Stimulated activated CD4-positive, alpha-beta T cell treated with anti-CD3 and anti-CD28 coated beads, Interleukin-12 subunit alpha, Interleukin-12 subunit beta, amount 100 ng/mL, for 24 hours (primary cell): ENCODE results near the gene PHTF2.

Source experiments
- DNase-seq, 2 experiments: peaks; one replicate each; pipeline ENCODE4 v3.0.0-alpha.2; 2020; ENCODE audit warnings: low read depth in 2 of 2

PHTF2 gene

DNA sequence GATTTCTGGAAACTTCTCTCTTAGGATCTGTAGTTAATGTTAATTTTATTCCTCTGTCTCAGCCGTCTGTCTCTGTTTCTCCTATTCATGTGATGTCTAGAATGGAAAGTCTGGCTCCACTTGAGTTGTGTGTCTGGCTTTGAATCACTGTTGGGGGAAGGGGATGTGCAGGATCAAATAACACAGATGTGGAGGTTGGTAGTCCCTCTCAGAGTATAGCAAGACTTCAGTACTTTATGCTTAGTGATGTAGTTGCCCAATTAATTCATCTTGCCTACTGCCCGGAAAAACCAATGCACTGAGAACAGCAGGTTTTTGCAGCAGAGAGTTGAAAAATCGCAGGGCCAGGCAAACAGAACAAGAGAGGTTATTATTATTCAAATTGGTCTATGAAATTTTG, 79.2 kb downstream of the PHTF2 start:
- DNase-seq = no peak

DNA sequence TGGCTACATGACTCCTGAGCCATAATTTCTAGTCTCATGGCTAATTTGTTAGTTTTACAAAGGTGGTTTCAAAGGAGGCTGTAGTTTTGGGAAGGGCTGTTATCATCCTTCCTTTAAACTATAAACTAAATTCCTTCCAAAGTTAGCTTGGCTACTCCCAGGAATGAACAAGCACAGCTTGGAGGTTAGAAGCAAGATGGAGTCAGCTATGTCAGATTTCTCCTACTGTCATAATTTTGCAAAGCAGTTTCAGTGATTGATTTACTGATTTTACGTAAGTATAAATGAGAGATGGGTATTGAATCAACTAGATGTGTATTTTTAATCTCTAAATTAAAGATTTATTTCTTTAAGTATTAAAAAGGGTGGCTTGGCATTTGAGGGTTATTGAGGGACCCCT, 79.9 kb downstream of the PHTF2 start:
- no peak for DNase-seq

DNA sequence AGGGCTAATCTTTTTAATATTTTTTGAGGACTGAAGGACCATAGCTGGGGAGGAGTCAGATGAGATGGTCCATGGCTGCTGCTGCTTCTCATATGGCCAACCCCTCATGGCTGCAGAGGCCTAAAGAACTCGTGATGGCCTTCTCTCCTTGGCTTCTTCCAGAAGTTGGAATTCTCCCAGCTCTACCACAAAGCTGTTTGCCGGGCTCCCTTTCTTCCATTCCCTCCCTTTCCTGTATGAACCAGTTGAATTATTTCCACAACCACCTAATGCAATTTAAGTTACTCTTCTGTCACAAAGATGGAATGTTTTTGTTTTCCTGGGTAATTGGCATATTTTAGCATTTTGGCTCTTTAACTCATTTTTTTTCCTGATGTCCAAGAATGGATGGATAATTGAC, 80.7 kb downstream of the PHTF2 start:
- DNase-seq = no peak

DNA sequence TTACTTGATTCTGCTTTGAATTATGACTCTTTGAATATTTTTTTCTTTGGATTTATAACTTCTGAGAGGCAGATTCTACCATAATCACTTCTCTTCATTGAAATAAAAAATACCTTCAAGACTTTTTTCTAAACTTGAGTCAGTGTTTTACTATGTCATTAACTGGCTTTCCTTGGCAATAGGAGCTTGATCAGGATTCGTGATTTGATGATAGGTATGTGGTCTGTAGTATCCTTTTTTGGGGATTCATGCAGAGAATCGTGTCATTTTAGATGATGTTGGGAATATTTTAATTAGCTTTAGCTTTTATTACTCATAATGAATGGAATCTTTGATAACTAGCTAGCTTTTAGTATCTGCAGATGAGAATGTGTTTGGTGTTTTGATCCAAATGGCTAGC, 83.3 kb downstream of the PHTF2 start:
- DNase-seq = no peak

DNA sequence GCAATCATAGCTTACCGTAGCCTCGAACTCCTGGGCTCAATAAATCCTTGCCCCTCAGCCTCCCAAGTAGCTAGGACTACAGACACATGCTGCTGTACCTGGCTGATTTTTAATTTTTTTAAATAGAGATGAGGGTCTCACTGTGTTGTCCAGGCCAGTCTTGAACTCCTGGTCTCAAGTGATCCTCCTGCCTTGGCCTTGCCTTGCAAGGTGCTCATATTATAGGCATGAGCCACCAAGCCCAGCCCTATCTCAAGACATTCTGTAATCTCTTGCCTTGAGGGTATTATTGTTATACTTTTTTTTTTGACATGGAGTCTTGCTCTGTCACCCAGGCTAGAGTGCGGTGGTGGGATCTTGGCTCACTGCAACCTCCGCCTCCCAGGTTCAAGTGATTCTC, 86.6 kb downstream of the PHTF2 start:
- no peak for DNase-seq

DNA sequence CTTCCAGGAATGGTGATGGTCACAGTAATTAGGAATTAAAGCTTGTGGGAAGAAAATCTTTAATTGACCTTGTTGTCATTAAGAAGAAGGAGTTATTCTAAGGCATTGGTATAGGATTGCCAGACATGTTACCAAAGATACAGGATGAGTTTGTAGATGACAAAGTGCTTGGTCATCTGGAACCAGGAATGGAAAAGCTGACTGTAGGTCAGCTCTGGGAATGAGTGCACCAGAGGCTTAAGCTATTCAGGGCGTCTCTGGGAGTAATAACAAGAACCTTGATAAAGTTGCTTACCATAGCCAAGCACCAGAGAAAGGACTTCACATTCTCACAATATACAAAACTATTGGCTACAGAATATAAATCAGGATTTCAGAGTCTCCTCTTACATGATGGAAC, 89.0 kb downstream of the PHTF2 start:
- no peak for DNase-seq

DNA sequence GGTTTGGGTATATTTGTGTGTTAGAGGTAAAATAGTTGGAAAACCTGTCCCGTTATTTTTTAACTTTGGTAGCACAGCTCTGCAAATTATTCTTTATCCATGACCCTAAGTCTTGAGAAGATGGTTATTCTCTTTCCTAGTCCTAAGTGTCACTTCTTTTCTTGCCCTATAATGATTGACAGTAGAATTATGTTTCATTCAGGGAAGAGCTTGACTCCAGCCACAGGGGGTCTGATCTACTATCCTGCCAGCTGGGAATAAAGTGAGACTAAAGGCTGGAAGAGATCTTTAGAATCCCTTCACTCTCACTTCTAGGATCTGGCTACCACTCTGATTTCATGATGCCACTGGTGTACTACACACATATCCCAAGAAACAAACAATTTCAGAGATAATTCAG, 90.4 kb downstream of the PHTF2 start:
- no peak for DNase-seq

DNA sequence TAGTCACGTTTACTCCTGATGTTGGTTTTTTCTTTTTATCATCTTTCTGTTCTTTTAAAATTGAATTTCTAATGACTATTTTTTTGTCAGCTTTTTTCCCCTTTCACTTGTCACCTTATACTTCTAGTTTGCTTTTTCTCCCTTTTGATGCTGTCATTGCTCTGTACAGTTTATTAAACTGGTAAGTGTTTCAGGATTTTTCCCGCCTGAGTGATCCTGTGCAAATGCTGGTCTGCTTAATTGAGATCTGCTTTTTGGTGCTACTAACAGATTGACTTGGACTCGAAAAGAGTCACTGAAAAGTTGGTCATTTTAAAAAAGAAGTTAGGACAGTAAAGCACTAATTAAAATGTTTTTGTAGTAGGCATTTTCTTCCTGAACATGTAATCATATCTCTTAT, 95.2 kb downstream of the PHTF2 start:
- no peak for DNase-seq

DNA sequence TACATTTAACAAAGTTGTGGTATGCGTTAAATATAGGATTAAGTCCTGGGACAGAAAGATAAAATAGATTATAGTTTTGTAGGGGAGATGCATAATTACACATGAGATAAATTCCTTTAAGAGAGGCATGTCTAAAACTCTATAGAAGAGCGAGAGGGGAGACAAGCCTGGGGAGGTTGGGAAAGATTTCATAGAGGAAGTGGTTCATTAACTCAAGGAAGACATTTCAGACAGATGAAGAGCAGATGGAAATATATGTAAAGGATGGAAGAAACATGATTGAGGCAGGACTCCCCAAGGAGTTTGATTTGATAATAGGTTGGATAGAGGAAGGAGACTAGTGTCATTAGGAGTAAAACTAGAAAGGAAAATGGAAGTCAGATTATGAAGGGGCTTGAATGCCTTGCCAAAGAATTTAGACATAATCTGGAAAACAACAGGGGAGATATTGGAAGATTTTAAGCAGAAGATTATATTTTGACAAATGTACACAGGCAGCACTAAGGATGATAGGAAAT, 96.1 kb downstream of the PHTF2 start:
- no peak for DNase-seq

DNA sequence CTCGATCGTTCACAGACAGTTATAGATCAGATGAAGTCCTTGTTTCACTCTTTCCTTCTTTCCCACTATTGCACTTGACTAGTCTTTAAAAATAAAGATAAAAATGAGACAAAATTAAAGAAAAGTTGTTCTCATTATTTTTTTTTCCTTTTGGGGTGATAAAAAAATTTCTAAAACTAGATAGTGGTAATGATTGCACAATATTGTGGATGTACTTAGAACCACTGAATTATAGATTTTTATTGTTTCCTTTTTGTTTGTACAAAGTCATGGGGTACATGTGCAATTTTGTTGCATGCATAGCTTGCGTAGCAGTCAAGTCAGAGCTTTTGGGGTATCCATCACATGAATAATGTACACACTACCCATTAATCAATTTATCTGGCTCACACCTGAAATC, 97.3 kb downstream of the PHTF2 start:
- no peak for DNase-seq

DNA sequence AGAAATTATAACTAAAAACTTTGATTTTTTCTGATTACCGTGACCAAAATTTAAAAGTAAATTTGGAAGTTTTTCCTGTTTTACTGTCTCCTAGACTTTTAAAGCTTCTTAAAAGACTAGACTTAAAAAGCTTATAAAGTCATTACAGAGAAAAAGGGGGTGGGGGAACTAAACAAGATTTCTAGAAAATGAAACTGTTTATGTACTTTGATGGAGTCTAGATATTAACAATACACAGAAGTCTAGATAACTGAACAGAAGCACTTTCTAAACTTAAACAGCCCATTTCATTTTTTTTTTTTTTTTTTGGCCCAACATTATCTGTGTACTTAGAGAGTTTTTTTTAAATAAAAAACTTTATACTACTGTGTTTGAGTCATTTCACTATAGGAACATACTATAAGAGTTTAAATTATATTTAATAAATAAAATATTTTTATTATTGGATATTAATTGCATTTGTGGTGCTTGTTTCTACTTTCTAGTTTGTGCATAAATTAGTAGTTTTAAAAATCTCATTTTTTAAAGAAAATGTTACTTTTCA, 98.5 kb downstream of the PHTF2 start:
- DNase-seq = no peak

DNA sequence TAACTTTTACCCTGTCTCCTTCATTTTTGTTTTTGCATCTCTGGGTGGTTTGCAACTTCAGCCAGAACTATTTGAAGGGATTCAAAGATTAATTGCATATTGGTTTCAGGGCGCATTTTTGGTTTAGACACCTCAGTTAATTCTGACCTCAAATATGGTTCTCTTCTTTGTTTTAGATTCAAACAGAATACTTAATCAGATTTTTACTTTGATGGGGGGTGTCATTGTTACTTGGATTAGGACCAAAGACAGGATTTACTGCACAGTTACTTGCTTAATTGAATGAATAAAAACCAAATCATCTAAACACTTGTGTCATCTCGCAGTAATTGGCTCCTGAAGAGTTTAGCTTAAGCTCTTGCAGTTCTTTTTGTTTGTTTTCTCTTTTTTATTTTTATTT, 100.9 kb downstream of the PHTF2 start:
- DNase-seq = no peak

DNA sequence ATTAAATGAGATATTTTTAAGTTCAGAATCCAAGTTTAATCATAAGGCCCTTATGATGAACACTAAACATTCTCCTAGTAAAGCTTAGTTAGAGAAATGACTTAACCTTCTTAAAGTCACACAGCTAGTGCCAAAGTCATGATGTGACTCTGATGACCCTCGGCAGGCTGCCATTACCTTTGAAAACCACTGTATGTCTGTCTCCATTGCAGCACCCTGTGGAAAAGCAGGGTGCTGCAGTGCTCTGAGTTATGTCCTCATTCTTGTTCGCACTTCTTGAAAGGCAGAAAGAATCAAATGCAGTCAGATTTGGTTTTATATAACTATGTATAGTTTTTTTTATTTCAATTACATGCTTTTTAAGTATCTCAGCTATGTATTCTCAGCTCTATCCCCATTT, 105.0 kb downstream of the PHTF2 start:
- no peak for DNase-seq

DNA sequence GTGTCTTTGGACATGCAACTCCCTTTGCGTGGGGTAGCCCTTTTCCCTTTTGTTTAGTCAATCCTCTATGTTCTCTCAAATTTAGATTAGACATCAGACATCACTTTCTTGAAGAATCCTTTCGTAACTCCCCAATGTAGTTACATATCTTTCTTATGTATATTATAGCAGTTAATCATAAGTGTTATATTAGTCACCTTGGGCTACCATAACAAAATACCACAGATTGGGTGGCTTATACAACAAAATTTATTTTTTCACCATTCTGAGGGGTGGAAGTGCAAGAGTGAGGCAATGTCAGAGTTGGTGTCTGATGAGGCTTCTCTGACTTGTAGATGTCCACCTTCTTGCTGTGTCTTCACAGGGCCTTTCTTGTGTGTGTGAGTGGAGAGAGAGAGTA, 105.7 kb downstream of the PHTF2 start:
- no peak for DNase-seq

DNA sequence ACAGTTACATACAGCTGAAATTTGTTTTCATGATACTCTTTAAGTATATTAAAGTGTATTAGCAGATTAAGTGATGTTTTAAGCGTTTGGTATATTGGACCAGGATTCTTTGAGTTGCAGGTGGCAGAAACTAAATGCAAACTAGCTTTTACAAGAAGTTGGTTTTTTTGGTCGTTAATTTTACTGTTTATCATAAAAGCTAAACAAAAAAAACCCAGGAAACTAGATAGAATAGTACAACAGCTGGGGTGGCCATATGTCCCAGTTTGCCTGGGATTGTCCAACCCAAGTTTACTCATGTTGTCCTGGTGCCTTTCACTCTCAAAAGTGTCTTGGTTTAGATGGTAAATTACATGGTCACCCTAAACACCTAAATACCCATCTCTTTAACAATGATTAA, 108.7 kb downstream of the PHTF2 start:
- DNase-seq = no peak

DNA sequence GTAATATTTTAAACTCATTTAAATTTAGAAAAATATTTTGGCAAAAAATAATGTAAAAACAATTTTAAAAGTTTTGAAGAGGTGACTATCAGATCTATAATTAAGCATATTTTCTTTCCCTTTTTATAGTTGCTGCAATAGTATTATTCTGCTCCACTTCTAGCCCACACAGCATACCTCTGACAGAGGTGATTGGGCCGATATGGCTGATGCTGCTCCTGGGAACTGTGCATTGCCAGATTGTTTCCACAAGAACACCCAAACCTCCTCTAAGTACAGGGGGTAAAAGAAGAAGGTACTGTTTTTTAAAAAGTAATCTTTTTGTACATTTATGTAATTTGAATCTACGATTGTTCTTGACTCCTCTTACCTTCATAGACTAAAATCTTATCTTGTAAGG, 110.1 kb downstream of the PHTF2 start:
- DNase-seq = no peak

DNA sequence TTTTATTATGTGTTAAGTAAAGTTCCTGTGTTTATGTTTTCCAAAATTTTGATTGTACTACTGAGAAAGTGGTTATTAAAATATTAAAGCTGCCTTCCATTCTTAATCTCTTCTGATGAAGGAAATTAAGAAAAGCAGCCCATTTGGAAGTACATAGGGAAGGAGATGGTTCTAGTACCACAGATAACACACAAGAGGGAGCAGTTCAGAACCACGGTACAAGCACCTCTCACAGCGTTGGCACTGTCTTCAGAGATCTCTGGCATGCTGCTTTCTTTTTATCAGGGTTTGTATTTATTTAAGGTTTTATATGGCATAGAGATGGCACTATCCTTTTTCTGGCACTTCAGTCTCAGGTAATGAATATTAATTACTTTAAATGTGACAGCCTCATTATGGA, 111.6 kb downstream of the PHTF2 start:
- DNase-seq = no peak

DNA sequence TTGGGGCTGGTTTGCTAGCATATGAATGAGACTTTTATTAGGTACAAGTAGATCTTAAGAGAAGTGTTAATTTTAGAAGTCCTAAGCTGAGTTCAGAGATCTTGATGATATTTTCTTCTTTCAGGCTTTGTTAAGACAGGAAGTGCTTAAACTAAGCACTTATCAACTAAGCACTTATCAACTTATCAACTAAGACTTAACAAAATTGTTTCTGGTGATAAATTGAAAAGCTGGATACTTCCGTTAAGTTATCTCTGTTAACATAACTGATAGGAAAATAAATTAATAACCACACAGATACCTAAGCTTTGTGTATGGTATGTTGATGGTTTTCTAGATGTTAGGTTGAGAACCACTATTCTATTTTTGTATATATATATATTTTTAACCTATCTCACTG, 113.7 kb downstream of the PHTF2 start:
- no peak for DNase-seq

DNA sequence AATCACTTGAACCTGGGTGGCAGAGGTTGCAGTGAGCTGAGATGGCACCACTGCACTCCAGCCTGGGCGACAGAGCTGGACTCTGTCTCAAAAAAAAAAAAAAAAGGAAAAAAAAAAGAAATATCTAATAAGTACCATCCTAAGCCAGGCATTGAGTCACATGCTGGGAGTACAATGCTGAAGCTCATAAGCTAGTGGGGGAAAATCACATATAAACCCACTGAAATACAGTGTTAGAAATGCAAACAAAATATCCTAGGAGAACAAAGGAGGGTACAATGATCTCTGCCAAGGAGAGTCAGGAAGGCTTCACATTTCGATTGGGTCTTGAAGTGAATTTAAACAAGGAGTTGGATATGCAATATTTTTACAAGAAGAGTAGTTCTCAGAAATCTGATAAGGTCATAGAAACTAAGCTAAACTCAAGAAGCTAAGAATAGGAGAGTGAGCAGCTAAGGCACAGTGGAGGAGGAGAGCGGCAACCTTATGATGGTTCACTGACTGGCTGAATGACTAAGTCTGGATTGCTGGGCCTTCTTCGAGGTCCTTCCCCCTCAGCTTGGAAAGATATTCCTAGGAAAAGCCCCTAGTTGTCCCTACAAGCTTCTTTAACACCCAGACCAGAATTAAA, 115.5 kb downstream of the PHTF2 start:
- DNase-seq = no peak

DNA sequence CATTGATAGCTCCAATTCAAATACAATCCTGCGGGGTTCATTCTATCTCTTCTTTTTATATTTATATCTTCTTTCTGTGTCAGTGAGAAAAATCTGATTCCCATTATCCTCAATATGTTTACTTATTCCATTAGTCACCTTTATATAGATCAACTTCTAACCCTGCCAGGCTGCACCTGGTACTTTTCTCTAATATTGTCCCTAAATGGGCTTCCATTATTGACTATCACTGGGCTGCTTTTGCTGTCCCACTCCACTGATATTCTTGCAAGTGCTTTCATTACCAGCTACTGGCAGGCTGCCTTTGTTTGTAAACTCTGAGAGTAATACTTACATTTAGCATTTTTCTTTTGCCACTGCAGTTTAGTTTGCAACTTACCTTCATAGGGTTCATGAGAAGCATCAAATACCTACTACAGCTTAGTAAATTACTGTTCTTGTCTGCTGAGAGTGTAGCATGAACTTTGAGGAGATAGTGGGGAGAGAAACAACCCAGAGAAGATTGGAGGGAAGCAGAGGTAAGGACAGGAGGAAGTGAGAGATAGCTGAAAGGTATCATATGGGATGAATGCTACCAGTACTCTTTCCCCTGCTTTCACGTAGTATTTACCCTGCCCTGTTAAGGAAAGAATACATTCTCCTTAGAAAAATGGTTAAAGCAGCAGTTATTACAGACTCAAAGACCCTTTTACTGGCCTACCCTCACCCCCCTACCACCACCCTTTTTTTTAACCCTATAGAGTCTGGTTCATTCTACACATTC, 119.1 kb downstream of the PHTF2 start:
- DNase-seq = no peak

DNA sequence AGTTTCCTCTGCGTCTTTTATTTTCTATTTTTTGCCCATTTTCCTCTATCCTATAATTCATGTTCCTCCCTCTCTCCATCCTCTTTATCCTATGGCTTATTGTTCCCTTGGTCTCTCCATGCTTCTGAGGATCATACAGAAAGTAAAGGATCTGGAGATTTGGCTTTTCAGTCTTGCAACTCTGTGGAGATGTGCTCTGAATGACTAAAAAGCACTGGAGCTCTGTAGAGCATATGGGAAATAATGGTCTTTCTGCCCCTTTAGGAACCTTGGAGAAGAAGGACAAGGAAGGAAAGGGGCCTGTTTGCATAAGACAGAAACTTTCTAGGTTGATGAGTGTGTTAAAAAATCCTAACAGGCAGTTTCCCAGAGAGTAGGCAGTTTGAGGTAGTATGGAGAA, 120.1 kb downstream of the PHTF2 start:
- no peak for DNase-seq

DNA sequence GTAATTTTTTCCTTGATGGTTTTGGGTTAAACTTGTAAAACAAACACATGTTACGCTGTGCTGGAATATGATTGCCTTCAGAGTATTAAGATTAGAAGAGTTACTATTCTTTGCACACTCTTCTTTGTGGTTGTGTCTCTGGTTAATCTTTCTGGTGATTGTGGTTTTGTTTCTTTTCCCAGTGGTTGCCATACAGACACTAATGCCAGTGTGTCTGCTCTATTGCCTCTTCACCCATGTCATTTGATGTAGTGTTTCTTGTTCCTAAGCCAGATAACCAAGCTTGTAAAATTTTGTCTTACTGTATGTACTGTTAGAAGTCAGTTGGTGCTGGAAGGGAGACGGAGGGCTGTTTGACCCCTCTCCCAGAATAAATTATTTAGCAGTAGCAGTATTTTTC, 124.8 kb downstream of the PHTF2 start:
- no peak for DNase-seq

DNA sequence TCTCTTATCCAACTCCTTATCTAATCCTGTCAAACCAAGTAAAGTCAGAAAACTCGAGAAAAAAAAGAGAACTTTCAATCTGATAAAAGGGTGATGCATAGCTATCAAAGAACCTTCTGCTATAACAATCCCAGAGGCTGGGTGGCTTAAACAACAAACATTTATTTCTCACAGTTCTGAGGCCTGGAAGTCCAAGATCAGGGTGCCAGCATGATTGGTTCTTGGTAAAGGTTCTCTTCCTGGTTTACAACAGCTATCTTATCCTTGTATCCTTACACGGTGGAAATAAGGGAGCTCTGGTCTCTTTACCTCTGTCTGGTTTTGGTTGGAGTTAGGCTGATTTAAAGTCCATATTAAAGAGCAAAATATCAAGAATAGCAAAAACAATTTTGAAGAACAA, 131.9 kb downstream of the PHTF2 start:
- no peak for DNase-seq
